Right lobe of liver (tissue), 6 donors: ENCODE measurements around the gene CDHR5. TPM values are rescaled to one million over a fixed set of nuclear protein-coding genes. Genes with fewer than 3 reads are reported as not detected.

ENCODE experiments used
- ATAC-seq, 4 donors: fragments of 200-7000 bp; cut with Tn5 transposase; one replicate each; pipeline ENCODE4 v1.9.1; 2020; ENCODE audit warnings: mild to moderate bottlenecking in 4 of 4, moderate library complexity in 4 of 4
- DNase-seq, 3 donors: peaks; one replicate each; pipeline ENCODE4 v3.0.0-alpha.2; 2020
- H3K27ac ChIP-seq, 3 donors: fragments of 200-600 bp; one replicate each; pipeline ENCODE4 v1.8.0; 2022
- H3K27me3 ChIP-seq, 2 donors: fragments of 200-600 bp; one replicate each; pipeline ENCODE4 v1.8.0; 2022
- H3K36me3 ChIP-seq, 4 donors: fragments of 200-600 bp; sonication (generic) in 1 of 4; one replicate each; pipeline versions ENCODE4 v1.5.1 to v1.8.0; 2017 to 2022; ENCODE audit warnings: control low read depth in 1 of 4
- H3K4me1 ChIP-seq, 4 donors: fragments of 200-600 bp; sonication (generic) in 1 of 4; one replicate each; pipeline versions ENCODE4 v1.5.1 to v1.8.0; 2017 to 2022; ENCODE audit warnings: control low read depth in 1 of 4
- H3K4me3 ChIP-seq, 3 donors: fragments of 200-600 bp; one replicate each; pipeline ENCODE4 v1.8.0; 2022
- H3K9me3 ChIP-seq, 4 donors: fragments of 200-600 bp; sonication (generic) in 1 of 4; one replicate each; pipeline versions ENCODE4 v1.5.1 to v1.8.0; 2017 to 2022; ENCODE audit warnings: control low read depth in 1 of 4
- POLR2A ChIP-seq: fragments of 450-650 bp; IDR thresholded peaks from one replicate; pipeline ENCODE4 v1.6.1; 2017; ENCODE audit warnings: antibody characterized with exemption, mild to moderate bottlenecking
- WGBS: methylation state at CpG from one replicate; pipeline ENCODE4 v1.1.6; 2018; ENCODE audit warnings: low coverage, low lambda C conversion rate; ENCODE audit not compliant: insufficient coverage; ENCODE audit errors: missing lambda C conversion rate; 5-methylcytosine and 5-hydroxymethylcytosine counted together
- intact Hi-C, 2 donors: fragments of 100-400 bp; cut with DNase I; formaldehyde crosslinking; loops; one replicate each; pipeline versions ENCODE4 v1.11.2 to v1.14.1; 2022
- long read RNA-seq: library from polyadenylated mRNA; unstranded; transcript quantifications from one replicate; pipeline ENCODE4 v2.0.0, GENCODE V29; 2019
- total RNA-seq, 6 experiments: library from RNA; depleted of rRNA in 2 of 6; stranded (reverse); fragments of >200 nt in 2 of 6; fragmentation: NEBNext Ultra II Directional in 3 of 6; extraction: Animal tissue kit (Norgen Biotek cat#: 25700) in 3 of 6; gene quantifications; one replicate each; pipeline versions ENCODE4 v1.1.0 to v1.2.4, GENCODE V29; 2016 to 2023
- TF ChIP-seq, protein P1 (sequence below), 4 donors: fragments of 200-600 bp in 3 of 4; fragments of 450-650 bp in 1 of 4; IDR thresholded peaks; one replicate each; pipeline versions ENCODE4 v1.5.1 to v1.8.0; 2016 to 2022; ENCODE audit warnings: antibody characterized with exemption in 4 of 4, mild to moderate bottlenecking in 2 of 4
- donor health status: DM: no; HTN: yes; CAD: no.
- donor health status: DM: no; HTN: no; CAD: no.
- donor health status: DM: no; HTN: no; CAD: no.
- donor health status: DM: no; HTN: yes; CAD: no.
- donor health status: DM: no; HTN: yes; CAD: no.

The CDHR5 gene, protein sequence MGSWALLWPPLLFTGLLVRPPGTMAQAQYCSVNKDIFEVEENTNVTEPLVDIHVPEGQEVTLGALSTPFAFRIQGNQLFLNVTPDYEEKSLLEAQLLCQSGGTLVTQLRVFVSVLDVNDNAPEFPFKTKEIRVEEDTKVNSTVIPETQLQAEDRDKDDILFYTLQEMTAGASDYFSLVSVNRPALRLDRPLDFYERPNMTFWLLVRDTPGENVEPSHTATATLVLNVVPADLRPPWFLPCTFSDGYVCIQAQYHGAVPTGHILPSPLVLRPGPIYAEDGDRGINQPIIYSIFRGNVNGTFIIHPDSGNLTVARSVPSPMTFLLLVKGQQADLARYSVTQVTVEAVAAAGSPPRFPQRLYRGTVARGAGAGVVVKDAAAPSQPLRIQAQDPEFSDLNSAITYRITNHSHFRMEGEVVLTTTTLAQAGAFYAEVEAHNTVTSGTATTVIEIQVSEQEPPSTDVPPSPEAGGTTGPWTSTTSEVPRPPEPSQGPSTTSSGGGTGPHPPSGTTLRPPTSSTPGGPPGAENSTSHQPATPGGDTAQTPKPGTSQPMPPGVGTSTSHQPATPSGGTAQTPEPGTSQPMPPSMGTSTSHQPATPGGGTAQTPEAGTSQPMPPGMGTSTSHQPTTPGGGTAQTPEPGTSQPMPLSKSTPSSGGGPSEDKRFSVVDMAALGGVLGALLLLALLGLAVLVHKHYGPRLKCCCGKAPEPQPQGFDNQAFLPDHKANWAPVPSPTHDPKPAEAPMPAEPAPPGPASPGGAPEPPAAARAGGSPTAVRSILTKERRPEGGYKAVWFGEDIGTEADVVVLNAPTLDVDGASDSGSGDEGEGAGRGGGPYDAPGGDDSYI
- 100 to 1,000 TPM in 2 of 6 experiments, 10 to 100 TPM in 4; 59.4 to 162 (median 80.7) TPM for total RNA-seq
- long read RNA-seq, partial matches to known transcripts = 0 of 2 reads
- long read RNA-seq, other reads (novel, unspliced or antisense) = 2 of 2 reads

DNA sequence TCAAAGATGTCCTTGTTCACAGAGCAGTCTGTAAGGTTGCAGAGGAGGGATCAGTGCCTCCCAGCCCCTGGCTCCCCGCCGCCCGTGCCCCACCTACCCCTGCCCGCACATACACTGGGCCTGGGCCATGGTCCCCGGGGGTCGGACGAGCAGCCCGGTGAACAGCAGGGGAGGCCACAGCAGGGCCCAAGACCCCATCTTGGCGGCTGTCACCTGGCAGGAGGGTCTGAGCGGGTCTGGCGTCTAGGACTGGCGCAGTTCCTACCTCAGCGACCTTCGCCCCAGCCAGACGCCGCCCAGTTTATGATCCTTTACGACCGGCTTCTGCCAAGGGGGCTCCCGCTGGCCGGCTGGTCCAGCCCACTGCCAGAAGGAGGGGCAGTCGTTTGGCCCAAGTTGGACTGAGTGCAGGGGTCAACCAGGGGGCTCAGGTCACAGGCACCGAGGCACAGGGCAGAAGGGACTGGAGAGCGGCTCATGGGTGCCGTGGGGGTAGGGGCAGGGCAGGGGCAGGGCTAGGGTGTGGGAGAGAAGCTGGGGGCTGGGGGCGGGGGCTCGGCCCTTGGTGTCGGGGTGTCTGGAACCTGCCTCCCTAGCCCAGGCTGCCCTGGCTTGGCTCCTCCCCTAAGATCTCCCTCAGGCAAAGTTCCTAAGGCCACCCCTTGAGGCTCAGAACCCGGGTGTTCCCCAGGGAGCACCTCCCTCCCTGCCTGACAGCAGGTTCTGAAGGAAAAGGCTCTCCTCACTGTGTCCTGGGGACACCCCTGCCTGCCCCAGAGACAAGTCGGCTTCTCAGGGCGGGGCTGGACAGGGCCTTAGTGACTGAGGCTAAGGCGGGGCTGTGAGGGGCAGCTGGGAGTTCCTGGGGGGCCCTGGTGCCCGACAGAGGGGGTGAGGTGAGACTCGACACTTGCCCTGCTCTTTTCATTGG lies at the start of gene CDHR5:
CDHR5 (minus strand) TSS at position 251 of the 931 bp plus-strand sequence; CDS start at position 198, 53 bp downstream.
- Histone ChIP-seq H3K27me3 (no peaks in the 10 kb centered on the region), H3K9me3 (no peaks in the 10 kb centered on the region), H3K4me1 (peaks cover 0 to 9% (median 0%) of the 10 kb centered on the region in 4 donors), H3K36me3 (no peaks in the 10 kb centered on the region), H3K27ac (peak within 1 kb of the TSS in 1 of 3 donors; percentile 24), H3K4me3 (peak within 1 kb of the TSS; percentile 47 to 56 (median 56))
- ATAC-seq = peak; percentile 57 to 83 (median 64)
- DNase-seq = peak; percentile 41 to 66 (median 57)
- intact Hi-C loops = no loop called here
- TF ChIP-seq POLR2A = peak; percentile 9
- TF ChIP-seq, protein P1, sequence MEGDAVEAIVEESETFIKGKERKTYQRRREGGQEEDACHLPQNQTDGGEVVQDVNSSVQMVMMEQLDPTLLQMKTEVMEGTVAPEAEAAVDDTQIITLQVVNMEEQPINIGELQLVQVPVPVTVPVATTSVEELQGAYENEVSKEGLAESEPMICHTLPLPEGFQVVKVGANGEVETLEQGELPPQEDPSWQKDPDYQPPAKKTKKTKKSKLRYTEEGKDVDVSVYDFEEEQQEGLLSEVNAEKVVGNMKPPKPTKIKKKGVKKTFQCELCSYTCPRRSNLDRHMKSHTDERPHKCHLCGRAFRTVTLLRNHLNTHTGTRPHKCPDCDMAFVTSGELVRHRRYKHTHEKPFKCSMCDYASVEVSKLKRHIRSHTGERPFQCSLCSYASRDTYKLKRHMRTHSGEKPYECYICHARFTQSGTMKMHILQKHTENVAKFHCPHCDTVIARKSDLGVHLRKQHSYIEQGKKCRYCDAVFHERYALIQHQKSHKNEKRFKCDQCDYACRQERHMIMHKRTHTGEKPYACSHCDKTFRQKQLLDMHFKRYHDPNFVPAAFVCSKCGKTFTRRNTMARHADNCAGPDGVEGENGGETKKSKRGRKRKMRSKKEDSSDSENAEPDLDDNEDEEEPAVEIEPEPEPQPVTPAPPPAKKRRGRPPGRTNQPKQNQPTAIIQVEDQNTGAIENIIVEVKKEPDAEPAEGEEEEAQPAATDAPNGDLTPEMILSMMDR (IDR thresholded peaks at IDR 0.05) = no peak
- 29% methylated on average over 4 of the region's 33 CpGs for WGBS

- DNase-seq = no peak
- Histone ChIP-seq H3K4me1 (peaks cover 0 to 4% (median 0%) of the 10 kb centered on the region in 4 donors), H3K4me3 (no peak overlapping the region), H3K27me3 (no peaks in the 10 kb centered on the region), H3K9me3 (no peaks in the 10 kb centered on the region), H3K36me3 (peaks cover 0 to 34% (median 12%) of the 10 kb centered on the region in 4 donors), H3K27ac (no peak overlapping the region)
- intact Hi-C loops = no loop called here
- TF ChIP-seq, protein P1 (IDR thresholded peaks at IDR 0.05) = no peak
- no peak for TF ChIP-seq POLR2A
- WGBS = 50% methylated on average over 2 of the region's 17 CpGs
- ATAC-seq = no peak
These were observed 49.7 kb upstream of the CDHR5 start for GRCh38 chr11:674406-674805.

DNA sequence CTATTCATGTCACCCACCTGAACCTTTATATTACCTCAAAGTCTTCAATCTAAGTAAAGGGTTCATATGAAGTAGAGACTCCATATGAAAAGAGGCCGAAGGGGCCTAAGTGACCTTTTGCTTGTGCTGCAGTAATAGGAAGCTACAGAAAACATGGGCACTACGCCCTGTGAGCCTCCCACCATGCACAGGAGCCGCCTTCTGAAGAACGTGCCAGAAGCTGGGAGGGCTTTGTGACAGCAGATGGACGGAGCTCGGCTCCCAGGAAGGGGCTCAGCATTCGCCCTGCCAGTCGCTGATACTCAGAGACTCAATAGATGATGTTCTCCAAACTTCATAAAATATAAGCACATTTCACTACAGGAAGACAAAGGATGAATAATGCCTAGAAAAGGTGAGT lies 49.1 kb upstream of the CDHR5 start:
- peaks cover 0 to 3% (median 0%) of the 10 kb centered on the region in 4 donors for H3K4me1 ChIP-seq
- no peak for ATAC-seq
- no peaks in the 10 kb centered on the region for H3K27me3 ChIP-seq
- H3K36me3 ChIP-seq = peaks cover 0 to 34% (median 12%) of the 10 kb centered on the region in 4 donors
- intact Hi-C loops = no loop called here
- no peak for DNase-seq
- no peaks in the 10 kb centered on the region for H3K9me3 ChIP-seq
- H3K4me3 ChIP-seq = no peak overlapping the region
- TF ChIP-seq POLR2A = no peak
- TF ChIP-seq, protein P1 (IDR thresholded peaks at IDR 0.05) = no peak
- no peak overlapping the region for H3K27ac ChIP-seq
- WGBS = 89% methylated on average over 6 of the region's 8 CpGs
